Measurements from ENCODE around the gene R3HDM2.
A peak's percentile ranks its signal among the peaks of the same experiment; 100 is the strongest.

R3HDM2 gene

GRCh38 chr12:57273516-57273915 is 157.3 kb downstream of the R3HDM2 start:
- no peaks in the 10 kb centered on the region for H3K79me2 ChIP-seq (ENCODE audit: insufficient read depth, low read length)
- H2AFZ ChIP-seq (ENCODE audit: low read length), result no peak overlapping the region
- no peaks in the 10 kb centered on the region for H3F3A ChIP-seq (ENCODE audit: low read depth)
- H3K4me3 ChIP-seq (ENCODE audit: low read length, poor library complexity, severe bottlenecking), result no peak overlapping the region
- H4K20me1 ChIP-seq (ENCODE audit: insufficient read depth, low read length, poor library complexity, severe bottlenecking), result no peaks in the 10 kb centered on the region
- TF ChIP-seq CTCF (conservative IDR thresholded peaks at IDR 0.05; ENCODE audit: low read length), result no peak
- TF ChIP-seq EZH2phosphoT487 (IDR thresholded peaks at IDR 0.05; ENCODE audit: borderline replicate concordance), result no peak
- H3K36me3 ChIP-seq (ENCODE audit: insufficient read depth, low read length), result peaks cover 29% of the 10 kb centered on the region; the same call in 1 of the 2 replicates
- no peak overlapping the region for H3K9ac ChIP-seq (ENCODE audit: low read depth, low read length, poor library complexity, severe bottlenecking)
- H3K4me2 ChIP-seq (ENCODE audit: low read depth, low read length, poor library complexity, severe bottlenecking), result no peak overlapping the region
- no peaks in the 10 kb centered on the region for H3K9me3 ChIP-seq (ENCODE audit: insufficient read depth, low read depth, low read length)
- H3K4me1 ChIP-seq (ENCODE audit: insufficient read depth, low read length, poor library complexity, severe bottlenecking), result no peaks in the 10 kb centered on the region
- H3K9me2 ChIP-seq (replicated peaks; ENCODE audit: low read depth, low read length), result no peaks in the 10 kb centered on the region
- H3K27me3 ChIP-seq (ENCODE audit: insufficient read depth, low read length, poor library complexity, severe bottlenecking), result no peaks in the 10 kb centered on the region

GRCh38 chr12:57272337-57273151 is 158.3 kb downstream of the R3HDM2 start:
- Histone ChIP-seq H2AFZ (ENCODE audit: low read length) (no peak overlapping the region), H3K9ac (ENCODE audit: low read depth, low read length, poor library complexity, severe bottlenecking) (no peak overlapping the region), H3K36me3 (ENCODE audit: insufficient read depth, low read length) (peaks cover 37% of the 10 kb centered on the region), H3K4me2 (ENCODE audit: low read depth, low read length, poor library complexity, severe bottlenecking) (no peak overlapping the region), H3F3A (ENCODE audit: low read depth) (no peaks in the 10 kb centered on the region), H3K79me2 (ENCODE audit: insufficient read depth, low read length) (no peaks in the 10 kb centered on the region), H4K20me1 (ENCODE audit: insufficient read depth, low read length, poor library complexity, severe bottlenecking) (no peaks in the 10 kb centered on the region), H3K27me3 (ENCODE audit: insufficient read depth, low read length, poor library complexity, severe bottlenecking) (no peaks in the 10 kb centered on the region), H3K9me2 (replicated peaks; ENCODE audit: low read depth, low read length) (no peaks in the 10 kb centered on the region), H3K9me3 (ENCODE audit: insufficient read depth, low read depth, low read length) (no peaks in the 10 kb centered on the region), H3K4me3 (ENCODE audit: low read length, poor library complexity, severe bottlenecking) (no peak overlapping the region), H3K4me1 (ENCODE audit: insufficient read depth, low read length, poor library complexity, severe bottlenecking) (no peaks in the 10 kb centered on the region)
- no peak for TF ChIP-seq CTCF (conservative IDR thresholded peaks at IDR 0.05; ENCODE audit: low read length)
- TF ChIP-seq EZH2phosphoT487 (IDR thresholded peaks at IDR 0.05; ENCODE audit: borderline replicate concordance), result no peak

GRCh38 chr12:57270966-57271470 is 159.8 kb downstream of the R3HDM2 start:
- H3K9ac ChIP-seq (ENCODE audit: low read depth, low read length, poor library complexity, severe bottlenecking), result no peak overlapping the region
- H3K9me2 ChIP-seq (replicated peaks; ENCODE audit: low read depth, low read length), result no peaks in the 10 kb centered on the region
- no peak overlapping the region for H3K4me2 ChIP-seq (ENCODE audit: low read depth, low read length, poor library complexity, severe bottlenecking)
- TF ChIP-seq EZH2phosphoT487 (IDR thresholded peaks at IDR 0.05; ENCODE audit: borderline replicate concordance) (no peak), CTCF (conservative IDR thresholded peaks at IDR 0.05; ENCODE audit: low read length) (peak; percentile 24)
- H3F3A ChIP-seq (ENCODE audit: low read depth), result no peaks in the 10 kb centered on the region
- no peaks in the 10 kb centered on the region for H3K27me3 ChIP-seq (ENCODE audit: insufficient read depth, low read length, poor library complexity, severe bottlenecking)
- H4K20me1 ChIP-seq (ENCODE audit: insufficient read depth, low read length, poor library complexity, severe bottlenecking), result no peaks in the 10 kb centered on the region
- no peaks in the 10 kb centered on the region for H3K9me3 ChIP-seq (ENCODE audit: insufficient read depth, low read depth, low read length)
- H2AFZ ChIP-seq (ENCODE audit: low read length), result no peak overlapping the region
- no peaks in the 10 kb centered on the region for H3K4me1 ChIP-seq (ENCODE audit: insufficient read depth, low read length, poor library complexity, severe bottlenecking)
- H3K36me3 ChIP-seq (ENCODE audit: insufficient read depth, low read length), result peaks cover 46% of the 10 kb centered on the region
- no peaks in the 10 kb centered on the region for H3K79me2 ChIP-seq (ENCODE audit: insufficient read depth, low read length)
- no peak overlapping the region for H3K4me3 ChIP-seq (ENCODE audit: low read length, poor library complexity, severe bottlenecking)
